ENCODE results near the gene UNC79. TPM values are rescaled to one million over a fixed set of nuclear protein-coding genes. Genes with fewer than 3 reads are reported as not detected.
A peak's percentile ranks its signal among the peaks of the same experiment; 100 is the strongest.

Gene UNC79
- total RNA-seq, 1 experiment from 2014 or later = not detected

DNA sequence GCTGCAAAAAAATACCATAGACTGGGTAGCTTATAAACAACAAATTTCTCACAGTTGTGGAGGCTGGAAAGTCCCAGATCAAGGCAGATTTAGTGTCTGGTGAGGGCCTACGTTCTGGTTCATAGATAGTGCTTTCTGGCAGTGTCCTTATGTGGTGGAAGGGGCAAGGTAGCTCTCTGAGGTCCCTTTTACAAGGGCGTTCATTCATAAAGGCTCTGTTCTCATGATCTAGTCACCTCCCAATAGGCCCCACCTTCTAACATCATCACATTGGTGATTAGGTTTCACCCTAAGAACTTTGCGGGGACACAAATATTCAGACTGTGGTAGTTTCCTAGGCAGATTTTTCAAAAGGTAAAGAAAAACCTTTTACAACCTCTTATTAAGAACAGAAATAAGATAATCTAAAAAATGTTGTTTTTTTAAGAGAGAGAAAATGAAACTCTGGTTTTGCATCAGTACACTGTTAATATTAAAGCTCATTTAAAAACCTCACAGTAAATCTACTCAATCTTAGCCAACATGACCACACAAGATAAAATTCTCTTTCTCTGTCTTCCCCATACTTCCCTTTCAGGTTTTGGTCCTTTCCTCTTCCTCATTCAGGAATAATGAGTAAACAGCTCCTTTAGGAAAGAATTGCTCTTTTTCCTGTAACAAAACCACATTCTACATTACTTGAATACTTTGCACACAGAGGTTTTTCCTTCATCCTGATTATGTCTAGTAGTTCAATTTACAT, 117.5 kb downstream of the UNC79 start:
- peak; percentile 36 for DNase-seq (ENCODE audit: low spot score)

DNA sequence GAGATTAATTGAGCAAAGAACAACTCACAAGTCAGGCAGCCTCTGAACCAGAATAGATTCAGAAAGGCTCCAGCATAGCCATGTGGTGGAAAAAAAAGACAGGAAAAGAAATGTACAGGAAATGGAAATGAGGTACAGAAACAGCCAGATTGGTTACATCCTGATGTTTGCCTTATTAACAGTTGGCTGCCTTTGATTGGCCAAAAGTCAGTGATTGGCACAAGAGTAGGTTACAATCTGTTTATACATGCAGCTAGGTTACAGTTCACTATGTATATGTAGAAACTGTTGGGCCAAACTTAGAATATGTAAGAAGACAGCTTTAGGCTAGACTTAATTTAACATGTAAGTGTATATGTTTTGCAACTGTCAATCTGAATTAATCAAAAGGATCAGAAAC, 118.9 kb downstream of the UNC79 start:
- DNase-seq (ENCODE audit: low spot score) = no peak

DNA sequence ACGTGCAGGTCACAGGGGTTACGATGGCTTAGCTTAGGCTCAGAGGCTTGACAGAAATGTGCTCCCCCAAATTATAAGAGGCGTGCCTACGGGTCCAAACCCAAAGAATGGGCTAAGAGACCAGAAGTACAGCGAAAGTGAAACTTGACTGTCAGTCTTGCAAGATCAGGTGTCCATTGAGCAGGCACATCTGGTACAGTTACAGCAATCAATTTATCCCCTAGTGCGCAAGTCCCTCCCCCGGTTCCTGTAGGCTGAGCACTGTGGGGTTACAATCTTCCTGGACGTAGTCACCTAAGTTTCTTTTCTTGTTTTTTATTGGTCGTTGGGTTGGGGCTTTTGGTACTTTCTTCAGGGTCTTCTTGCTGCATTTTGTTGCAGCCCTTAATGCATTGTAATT, 134.2 kb downstream of the UNC79 start:
- no peak for DNase-seq (ENCODE audit: low spot score)

DNA sequence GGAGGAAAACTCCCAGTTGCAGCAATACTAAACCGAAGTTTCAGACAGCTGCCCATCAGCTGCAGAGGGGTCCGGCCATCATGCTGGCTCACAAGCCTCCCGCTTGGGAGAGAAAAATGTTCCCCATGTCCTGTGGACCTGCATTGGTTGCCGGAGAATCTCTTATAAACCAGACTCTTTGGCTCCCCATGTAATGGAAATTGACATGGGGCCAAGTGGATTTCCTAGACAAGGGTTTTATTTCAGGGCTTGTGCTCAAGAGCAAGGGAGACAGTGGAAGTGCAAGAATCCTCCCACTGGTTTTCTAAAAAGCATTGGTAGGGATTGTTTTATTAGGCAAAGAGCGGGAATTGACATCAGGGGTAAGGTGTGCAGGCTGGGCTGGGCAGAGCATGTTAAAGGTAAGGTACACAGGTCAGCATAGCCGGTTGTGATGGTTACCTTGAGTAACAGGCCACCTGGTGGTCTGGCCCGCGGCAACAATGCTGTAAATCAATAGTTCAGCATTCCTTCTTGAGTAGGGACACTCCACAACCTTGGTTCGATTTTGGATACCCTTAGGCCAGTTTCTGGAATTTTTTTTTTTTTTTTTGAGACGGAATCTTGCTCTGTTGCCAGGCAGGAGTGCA, 135.4 kb downstream of the UNC79 start:
- DNase-seq (ENCODE audit: low spot score) = no peak

DNA sequence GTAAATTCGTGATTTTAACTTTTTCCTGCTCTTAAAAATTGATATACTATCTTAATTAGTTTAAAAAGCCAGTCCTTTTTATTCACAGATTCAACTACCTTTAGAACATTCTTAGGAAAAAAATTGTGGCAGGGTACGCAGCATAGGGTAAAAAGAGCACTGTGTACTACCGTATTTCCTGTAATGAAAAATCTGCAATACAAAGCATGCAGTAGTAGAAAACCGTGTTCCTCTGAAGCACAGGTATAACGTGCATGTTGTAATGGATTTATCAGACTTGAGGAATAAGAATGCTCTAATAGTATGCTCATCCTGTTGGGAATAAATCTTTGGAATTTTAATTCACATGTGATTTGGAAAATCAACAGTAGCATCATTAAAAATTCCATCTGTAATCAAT, 140.5 kb downstream of the UNC79 start:
- DNase-seq (ENCODE audit: low spot score) = no peak

- no peak for DNase-seq (ENCODE audit: low spot score)
Observed at GRCh38 chr14:93579178-93579577, 148.4 kb downstream of the UNC79 start.

DNA sequence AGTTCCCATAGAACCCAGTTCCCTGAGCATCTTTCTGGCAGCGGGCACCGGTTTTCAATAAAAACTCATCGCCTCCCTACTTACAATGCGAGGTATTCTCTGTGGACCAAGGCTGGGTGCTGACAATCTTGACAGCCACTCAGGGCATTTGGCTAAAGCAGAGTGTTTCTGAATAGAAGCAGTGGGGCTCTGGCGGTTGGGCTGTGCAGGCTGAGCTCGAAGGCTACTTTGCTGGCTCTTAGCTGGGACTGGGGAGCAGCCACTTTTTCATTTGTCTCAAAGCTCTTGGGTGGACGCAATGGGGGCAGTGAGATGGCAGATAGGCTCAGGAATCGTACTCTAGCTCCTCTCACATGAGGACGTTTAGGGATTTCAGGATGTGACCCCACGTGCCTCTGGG, 151.8 kb downstream of the UNC79 start:
- no peak for DNase-seq (ENCODE audit: low spot score)

GRCh38 chr14:93587330-93587729, 156.6 kb downstream of the UNC79 start:
- DNase-seq (ENCODE audit: low spot score) = no peak

DNA sequence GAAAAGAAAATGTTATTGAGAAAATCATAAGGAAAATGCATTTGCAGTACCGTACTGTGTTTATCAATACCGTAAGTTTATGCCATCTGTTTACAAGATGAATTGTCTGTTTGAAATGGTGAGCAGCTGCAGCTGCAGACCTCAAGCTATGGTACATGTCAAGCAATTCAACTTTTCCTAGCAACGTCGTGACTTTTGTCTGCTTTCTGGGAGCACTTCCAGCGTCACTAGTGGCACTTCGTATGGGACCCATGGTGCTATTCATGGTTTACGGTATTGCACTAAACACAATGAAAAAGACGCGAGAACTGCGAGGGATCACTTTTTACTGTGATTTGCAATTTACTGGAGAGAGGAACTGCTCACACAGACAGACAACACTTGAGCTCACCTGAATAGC, 160.8 kb downstream of the UNC79 start:
- no peak for DNase-seq (ENCODE audit: low spot score)

- no peak for DNase-seq (ENCODE audit: low spot score)
Observed at GRCh38 chr14:93592786-93593185, 162.0 kb downstream of the UNC79 start.

DNA sequence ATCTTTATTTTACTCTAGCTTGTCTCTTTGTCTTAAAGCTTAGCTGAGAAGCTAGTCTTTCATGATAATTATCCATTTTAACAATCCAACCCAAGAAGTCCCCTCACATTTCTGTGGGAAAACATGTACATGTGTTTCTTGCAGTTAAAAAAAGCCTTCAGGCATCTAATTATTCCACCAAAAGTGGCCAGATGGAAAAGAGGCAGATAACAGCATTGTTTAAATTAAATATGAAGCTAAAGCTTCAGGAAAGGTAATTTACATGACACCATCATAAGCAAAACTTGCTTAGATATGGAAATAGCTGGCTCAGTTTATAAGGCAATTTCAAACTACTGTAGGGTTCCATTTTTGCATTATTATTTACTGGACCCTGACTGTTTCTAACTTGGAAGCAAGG, 175.4 kb downstream of the UNC79 start:
- no peak for DNase-seq (ENCODE audit: low spot score)

DNA sequence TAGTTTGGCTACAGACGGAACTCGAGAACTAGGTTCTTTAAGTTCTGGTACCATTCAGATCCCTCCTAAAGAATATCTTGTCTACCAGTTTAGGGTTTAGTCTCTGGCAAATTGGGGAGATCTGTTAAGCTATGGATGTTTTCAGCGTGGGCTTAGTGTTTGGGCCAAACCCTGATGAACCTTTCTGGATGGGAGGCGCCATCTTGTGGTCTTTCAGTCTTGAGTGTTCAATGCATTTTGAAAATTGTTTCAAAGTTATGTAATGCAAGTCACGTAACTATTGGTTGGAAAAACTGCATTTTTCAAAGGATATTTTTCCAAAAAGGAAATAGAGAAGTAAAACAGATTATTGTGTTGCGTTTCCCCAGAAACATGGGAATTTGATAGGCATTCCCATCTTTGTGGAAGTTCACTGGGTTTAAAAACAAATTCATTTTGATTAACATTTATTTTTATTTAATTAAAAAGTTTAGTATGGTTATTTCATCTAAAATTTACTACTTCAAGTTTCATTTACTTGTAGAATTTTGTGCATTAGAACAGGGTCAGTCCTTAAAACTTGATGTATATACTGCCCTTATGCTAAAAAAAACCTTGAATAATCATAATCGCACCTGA, 188.5 kb downstream of the UNC79 start:
- peak; percentile 42 for DNase-seq (ENCODE audit: low spot score)

GRCh38 chr14:93628048-93628447, 197.3 kb downstream of the UNC79 start:
- no peak for DNase-seq (ENCODE audit: low spot score)

DNA sequence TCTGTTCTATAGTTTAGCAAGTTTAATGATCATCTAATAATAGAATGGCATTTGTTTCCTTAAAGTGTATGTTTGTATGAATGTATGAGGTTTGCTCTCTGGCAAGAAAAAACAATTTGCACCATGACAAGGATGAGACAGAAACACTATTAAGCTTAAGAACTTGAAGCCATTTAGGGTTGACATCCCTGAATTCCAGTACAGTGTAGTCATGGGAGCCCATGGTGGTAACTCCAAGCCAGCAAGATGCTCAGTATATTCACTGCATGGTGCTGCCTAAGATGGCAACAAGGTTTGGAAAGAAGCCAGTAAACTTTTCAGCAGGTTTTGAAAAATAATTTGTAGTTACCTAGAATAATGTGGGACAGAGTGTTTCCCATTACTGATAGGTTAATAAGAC, 198.9 kb downstream of the UNC79 start:
- no peak for DNase-seq (ENCODE audit: low spot score)

GRCh38 chr14:93638790-93639189, 208.1 kb downstream of the UNC79 start:
- DNase-seq (ENCODE audit: low spot score) = no peak

DNA sequence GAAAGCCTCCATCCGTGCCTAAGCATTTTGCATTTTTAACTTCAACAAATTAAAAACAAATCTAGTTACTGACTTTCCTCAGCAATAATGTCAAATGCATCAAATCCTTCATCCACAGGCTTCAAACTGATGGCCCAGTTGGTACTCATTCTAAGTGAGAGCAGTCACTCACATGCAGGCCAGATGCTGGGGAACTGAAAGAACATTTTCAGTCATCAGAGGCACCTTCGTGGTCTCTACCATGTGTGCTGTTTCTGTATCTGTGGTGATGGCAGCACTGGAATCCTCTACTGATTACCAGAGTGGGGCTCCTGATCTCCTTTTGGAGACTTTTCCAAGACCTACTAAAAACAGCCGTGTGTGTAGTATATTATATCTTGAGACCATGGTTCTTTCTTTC, 212.4 kb downstream of the UNC79 start:
- DNase-seq (ENCODE audit: low spot score) = no peak

DNA sequence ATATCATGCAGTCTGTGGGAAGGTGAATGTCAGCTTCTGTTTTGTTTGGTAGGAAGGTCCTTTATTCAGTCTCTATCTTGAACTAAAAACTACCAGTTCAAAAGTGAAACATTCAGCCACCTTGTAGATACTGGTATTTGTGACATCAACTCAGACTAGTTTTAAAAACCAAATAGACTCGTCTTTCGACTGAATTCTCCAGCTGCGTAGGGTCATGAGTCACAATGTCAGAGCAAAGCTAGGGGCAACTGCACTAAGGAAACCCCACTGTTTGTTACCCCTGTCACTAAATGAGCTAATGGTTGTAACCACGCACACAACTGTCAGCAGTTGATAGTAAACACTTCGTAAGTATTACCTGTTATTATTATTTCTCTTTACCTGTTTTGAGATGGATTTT, 212.9 kb downstream of the UNC79 start:
- no peak for DNase-seq (ENCODE audit: low spot score)

- DNase-seq (ENCODE audit: low spot score) = no peak
Observed at GRCh38 chr14:93645200-93645599, 214.5 kb downstream of the UNC79 start.

- DNase-seq (ENCODE audit: low spot score) = peak; percentile 22
Observed at GRCh38 chr14:93648440-93649168, 217.9 kb downstream of the UNC79 start.

DNA sequence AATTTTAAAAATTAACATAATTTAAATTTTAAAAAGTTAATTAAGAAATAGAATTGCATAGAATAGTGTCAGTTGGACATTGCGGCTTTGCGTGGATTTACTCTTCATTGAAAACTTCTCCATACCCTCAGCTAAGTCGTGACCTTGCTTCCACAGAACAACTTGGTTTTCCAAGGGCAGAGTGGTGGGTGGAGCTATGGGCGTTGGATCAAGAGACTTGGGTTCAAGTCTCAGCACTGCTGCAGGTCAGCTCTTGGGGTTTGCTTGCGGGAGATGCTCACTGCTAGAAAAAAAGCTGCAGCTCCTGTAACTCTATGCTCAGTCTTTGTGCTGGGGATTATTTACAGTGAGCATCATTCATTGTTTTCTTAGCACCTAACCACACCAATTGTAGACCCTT, 223.9 kb downstream of the UNC79 start:
- DNase-seq (ENCODE audit: low spot score) = no peak

DNA sequence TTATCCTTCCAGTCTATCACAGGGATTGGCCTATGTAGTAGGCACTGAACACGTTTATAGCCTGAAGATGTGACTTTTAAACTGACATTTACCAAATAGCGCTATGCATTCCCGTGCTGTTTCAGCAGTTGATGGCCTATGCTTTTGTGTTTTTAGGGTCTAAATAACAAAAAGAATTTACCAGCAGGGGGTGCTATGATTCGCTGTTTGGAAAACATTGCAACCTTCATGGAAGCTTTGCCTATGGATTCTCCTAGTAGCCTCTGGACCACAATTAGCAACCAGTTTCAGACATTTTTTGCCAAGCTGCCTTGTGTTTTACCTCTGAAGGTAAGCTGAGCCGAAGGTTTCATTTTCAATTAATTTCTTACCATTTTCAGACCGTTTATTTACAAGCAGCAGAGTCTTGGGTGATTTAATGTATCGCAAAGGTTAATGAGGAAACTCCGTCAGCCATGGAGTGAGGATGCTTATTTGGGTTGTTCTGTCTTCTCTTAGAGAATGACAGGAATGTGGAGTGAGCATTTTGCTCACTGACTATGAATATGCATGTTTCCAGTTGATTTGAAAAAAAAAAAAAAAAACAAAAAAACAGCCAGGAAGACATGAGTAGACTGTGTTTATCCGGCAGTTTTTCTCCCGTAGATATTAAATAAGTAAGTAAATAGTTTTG, 224.5 kb downstream of the UNC79 start:
- DNase-seq (ENCODE audit: low spot score) = peak; percentile 52

GRCh38 chr14:93657875-93658274, 227.1 kb downstream of the UNC79 start:
- DNase-seq (ENCODE audit: low spot score) = no peak

All from HT-29 (cell line).